ENCODE data around the gene MBD5. TPM values are rescaled to one million over a fixed set of nuclear protein-coding genes. Genes with fewer than 3 reads are reported as not detected.

The MBD5 gene
- total and polyA plus RNA-seq, 11 donors: 6.8 to 44.4 (median 24.9) TPM

- H3K4me1 ChIP-seq: peaks cover 0 to 26% (median 0%) of the 10 kb centered on the region in 12 donors
- no peaks in the 10 kb centered on the region for H3K27me3 ChIP-seq
- DNase-seq (no peak), ATAC-seq (no peak)
- H3K4me3 ChIP-seq: no peak overlapping the region
- 88 to 96% (median 90%) methylated on average over 6 to 8 of the region's 8 CpGs for WGBS, 4 donors
- no peaks in the 10 kb centered on the region for H3K9me3 ChIP-seq
- TF ChIP-seq CTCF (IDR thresholded peaks at IDR 0.05) (no peak), POLR2A (IDR thresholded peaks at IDR 0.05) (no peak)
- no peak overlapping the region for H3K27ac ChIP-seq
- intact Hi-C loops (cut with DNase I): no loop called here
- H3K36me3 ChIP-seq: no peaks in the 10 kb centered on the region
Observed at GRCh38 chr2:148545390-148546256, 524.7 kb downstream of the MBD5 start.

- DNase-seq (no peak), ATAC-seq (peak in 2 of 4 donors; percentile 26 to 33)
- TF ChIP-seq POLR2A (IDR thresholded peaks at IDR 0.05) (no peak), CTCF (IDR thresholded peaks at IDR 0.05) (no peak)
- no peak overlapping the region for H3K4me3 ChIP-seq
- 79 to 90% (median 83%) methylated on average over 1 of the region's 1 CpG for WGBS, 4 donors
- H3K27me3 ChIP-seq: no peaks in the 10 kb centered on the region
- H3K36me3 ChIP-seq: no peaks in the 10 kb centered on the region
- intact Hi-C loops (cut with DNase I): no loop called here
- H3K9me3 ChIP-seq: no peaks in the 10 kb centered on the region
- H3K4me1 ChIP-seq: peaks cover 0 to 21% (median 0%) of the 10 kb centered on the region in 12 donors
- no peak overlapping the region for H3K27ac ChIP-seq
Observed at GRCh38 chr2:148546270-148546669, 525.4 kb downstream of the MBD5 start.

GRCh38 chr2:148548716-148549400 is 528.0 kb downstream of the MBD5 start:
- Histone ChIP-seq H3K9me3 (no peaks in the 10 kb centered on the region), H3K27me3 (no peaks in the 10 kb centered on the region), H3K4me1 (peaks cover 0 to 34% (median 0%) of the 10 kb centered on the region in 12 donors), H3K36me3 (no peaks in the 10 kb centered on the region), H3K4me3 (no peak overlapping the region), H3K27ac (no peak overlapping the region)
- ATAC-seq: no peak
- DNase-seq: no peak
- intact Hi-C loops (cut with DNase I): no loop called here
- 86 to 90% (median 90%) methylated on average over 7 of the region's 7 CpGs for WGBS, 4 donors
- TF ChIP-seq POLR2A (IDR thresholded peaks at IDR 0.05): no peak

- peak in 1 of 4 donors; percentile 57 for ATAC-seq
- no peak for TF ChIP-seq POLR2A (IDR thresholded peaks at IDR 0.05)
- no peak for TF ChIP-seq CTCF (IDR thresholded peaks at IDR 0.05)
- DNase-seq: no peak
- Histone ChIP-seq H3K27me3 (no peaks in the 10 kb centered on the region), H3K4me1 (peaks cover 0 to 17% (median 0%) of the 10 kb centered on the region in 12 donors), H3K9me3 (no peaks in the 10 kb centered on the region), H3K27ac (peak overlapping the region in 1 of 12 donors; percentile 40), H3K4me3 (peak overlapping the region in 10 of 12 donors; percentile 28 to 55 (median 38)), H3K36me3 (no peaks in the 10 kb centered on the region)
- WGBS, 4 donors: 56 to 65% (median 60%) methylated on average over 9 of the region's 9 CpGs
- intact Hi-C loops (cut with DNase I): no loop called here
Observed at GRCh38 chr2:148552675-148553331, 531.9 kb downstream of the MBD5 start.
